ENCODE data around the gene GRAP.

GRAP gene

GRCh38 chr17:19012171-19013080 lies 34.3 kb downstream of the GRAP start:
- H3K9me3 ChIP-seq (ENCODE audit: control insufficient read depth, insufficient read depth, low read depth, low read length) = no peaks in the 10 kb centered on the region
- TF ChIP-seq ZIC2 (tag by site-specific recombination; IDR thresholded peaks at IDR 0.05) (no peak), ZNF23 (tag by site-specific recombination; IDR thresholded peaks at IDR 0.05; ENCODE audit: borderline replicate concordance) (no peak), SCRT2 (tag by site-specific recombination; IDR thresholded peaks at IDR 0.05) (0 out of 2 replicates have a peak, but pooled peaks have one; percentile 19)
- peaks cover 5% of the 10 kb centered on the region; the same call in 1 of the 2 replicates for H3K4me1 ChIP-seq (ENCODE audit: control insufficient read depth, insufficient read depth, low read length)
- no peaks in the 10 kb centered on the region for H3K36me3 ChIP-seq (ENCODE audit: control insufficient read depth in 2 of 2, insufficient read depth in 1 of 2, low read length in 2 of 2)
- CTCF ChIA-PET = no interaction called here
- H3K4me3 ChIP-seq (ENCODE audit: low read depth, low read length) = no peak overlapping the region
- POLR2A ChIA-PET = interaction anchor here (1.1 kb wide), 1 partner anchor 8 kb away, joined by 3 read pairs; the partner anchor contains the start of gene FAM83G
- no peak overlapping the region for H3K27ac ChIP-seq (ENCODE audit: extremely low read depth, low read depth, low read length)

- Histone ChIP-seq H3K4me3 (ENCODE audit: low read depth, low read length) (no peak overlapping the region), H3K27ac (ENCODE audit: extremely low read depth, low read depth, low read length) (no peak overlapping the region), H3K36me3 (ENCODE audit: control insufficient read depth in 2 of 2, insufficient read depth in 1 of 2, low read length in 2 of 2) (no peaks in the 10 kb centered on the region), H3K9me3 (ENCODE audit: control insufficient read depth, insufficient read depth, low read depth, low read length) (no peaks in the 10 kb centered on the region), H3K4me1 (ENCODE audit: control insufficient read depth, insufficient read depth, low read length) (peaks cover 5% of the 10 kb centered on the region; the same call in 1 of the 2 replicates)
- POLR2A ChIA-PET = no interaction called here
- TF ChIP-seq HOXC10 (CRISPR knock-in tag; IDR thresholded peaks at IDR 0.05) (no peak), ZNF514 (tag by site-specific recombination; IDR thresholded peaks at IDR 0.05) (no peak), WT1 (tag by site-specific recombination; IDR thresholded peaks at IDR 0.05) (no peak)
- CTCF ChIA-PET = no interaction called here
Measured at GRCh38 chr17:19011581-19011980, 35.2 kb downstream of the GRAP start.

- no peak overlapping the region for H3K4me3 ChIP-seq (ENCODE audit: low read depth, low read length)
- H3K27ac ChIP-seq (ENCODE audit: extremely low read depth, low read depth, low read length) = no peak overlapping the region
- ChIA-PET CTCF (no interaction called here), POLR2A (interaction anchor here (0.5 kb wide), 1 partner anchor 54 kb away, joined by 8 read pairs; no protein-coding TSS in a partner anchor)
- TF ChIP-seq KLF17 (tag by site-specific recombination; IDR thresholded peaks at IDR 0.05) (peak; percentile 91), ZNF571 (tag by site-specific recombination; IDR thresholded peaks at IDR 0.05) (no peak), EGR2 (tag by site-specific recombination; IDR thresholded peaks at IDR 0.05; ENCODE audit: low read depth) (peak; percentile 62), ZNF155 (tag by site-specific recombination; IDR thresholded peaks at IDR 0.05) (no peak), ZBTB49 (tag by site-specific recombination; IDR thresholded peaks at IDR 0.05; ENCODE audit: low read depth) (no peak), KLF1 (tag by site-specific recombination; IDR thresholded peaks at IDR 0.05) (peak; percentile 57), ZFHX2 (tag by site-specific recombination; conservative IDR thresholded peaks at IDR 0.05) (peak; percentile 67), GLI4 (tag by site-specific recombination; IDR thresholded peaks at IDR 0.05) (peak; percentile 93; the same call in 1 of the 2 replicates), ZIC2 (tag by site-specific recombination; IDR thresholded peaks at IDR 0.05) (peak; percentile 55), ZNF707 (tag by site-specific recombination; IDR thresholded peaks at IDR 0.05) (no peak)
- no peaks in the 10 kb centered on the region for H3K9me3 ChIP-seq (ENCODE audit: control insufficient read depth, insufficient read depth, low read depth, low read length)
- no peaks in the 10 kb centered on the region for H3K36me3 ChIP-seq (ENCODE audit: control insufficient read depth in 2 of 2, insufficient read depth in 1 of 2, low read length in 2 of 2)
- H3K4me1 ChIP-seq (ENCODE audit: control insufficient read depth, insufficient read depth, low read length) = peaks cover 5% of the 10 kb centered on the region; the same call in 1 of the 2 replicates
Measured at GRCh38 chr17:19010729-19011505, 35.8 kb downstream of the GRAP start.

All from HEK293 (cell line).